Neuronal stem cell (in vitro differentiated cells): ENCODE results near the gene PAQR7. TPM values are rescaled to one million over a fixed set of nuclear protein-coding genes. Genes with fewer than 3 reads are reported as not detected.

Experiments
- small RNA-seq: library from polyadenylated mRNA; stranded (forward); fragments of <200 nt; extraction: miRNeasy Mini kit (QIAGEN cat#:217004); gene quantifications from one replicate; pipeline ENCODE3, GENCODE V24; 2013; ENCODE audit not compliant: insufficient read depth

The PAQR7 gene

Small RNA genes lying within 50 kb of the gene (small RNA-seq; reads per million reads assigned to genes)
- gene AL033528.1 (not detected), gene RF00019 (not detected), gene SNRPFP2 (not detected)
